Uterus (tissue), 2 donors: ENCODE results near the gene MBD3L1.

Experiments used
- POLR2A ChIP-seq, 2 donors: fragments of 450-650 bp; IDR thresholded peaks; one replicate each; pipeline ENCODE4 v1.6.1; 2016; ENCODE audit warnings: antibody characterized with exemption in 2 of 2, mild to moderate bottlenecking in 1 of 2, moderate library complexity in 1 of 2
- TF ChIP-seq, protein P1 (sequence below), 4 experiments: fragments of 200-600 bp in 2 of 4; fragments of 450-650 bp in 2 of 4; sonication (generic) in 2 of 4; IDR thresholded peaks; one replicate each; pipeline ENCODE4 v1.5.1; 2016 to 2019; ENCODE audit warnings: antibody characterized with exemption in 4 of 4, mild to moderate bottlenecking in 2 of 4, moderate library complexity in 1 of 4

DNA sequence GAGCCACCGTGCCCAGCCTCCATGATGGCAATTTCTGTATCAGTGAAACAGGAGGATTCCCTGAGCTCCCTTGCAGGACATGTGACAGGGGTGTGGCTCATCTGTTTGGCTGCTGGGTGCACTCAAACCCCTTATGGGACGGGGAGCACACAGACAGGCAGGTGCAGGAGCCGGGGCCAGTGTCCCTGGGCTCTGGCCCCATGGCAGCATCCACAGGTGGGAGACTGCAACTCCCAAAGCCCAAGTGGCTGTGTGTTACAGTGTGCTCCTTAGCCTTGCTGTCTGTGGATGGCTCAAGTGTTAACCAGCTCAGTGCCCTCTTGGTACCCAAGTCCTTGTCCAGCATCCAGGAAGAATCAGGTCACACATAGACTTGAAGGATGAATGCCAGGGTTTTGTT is 14.6 kb downstream of the MBD3L1 start:
- TF ChIP-seq, protein P1, sequence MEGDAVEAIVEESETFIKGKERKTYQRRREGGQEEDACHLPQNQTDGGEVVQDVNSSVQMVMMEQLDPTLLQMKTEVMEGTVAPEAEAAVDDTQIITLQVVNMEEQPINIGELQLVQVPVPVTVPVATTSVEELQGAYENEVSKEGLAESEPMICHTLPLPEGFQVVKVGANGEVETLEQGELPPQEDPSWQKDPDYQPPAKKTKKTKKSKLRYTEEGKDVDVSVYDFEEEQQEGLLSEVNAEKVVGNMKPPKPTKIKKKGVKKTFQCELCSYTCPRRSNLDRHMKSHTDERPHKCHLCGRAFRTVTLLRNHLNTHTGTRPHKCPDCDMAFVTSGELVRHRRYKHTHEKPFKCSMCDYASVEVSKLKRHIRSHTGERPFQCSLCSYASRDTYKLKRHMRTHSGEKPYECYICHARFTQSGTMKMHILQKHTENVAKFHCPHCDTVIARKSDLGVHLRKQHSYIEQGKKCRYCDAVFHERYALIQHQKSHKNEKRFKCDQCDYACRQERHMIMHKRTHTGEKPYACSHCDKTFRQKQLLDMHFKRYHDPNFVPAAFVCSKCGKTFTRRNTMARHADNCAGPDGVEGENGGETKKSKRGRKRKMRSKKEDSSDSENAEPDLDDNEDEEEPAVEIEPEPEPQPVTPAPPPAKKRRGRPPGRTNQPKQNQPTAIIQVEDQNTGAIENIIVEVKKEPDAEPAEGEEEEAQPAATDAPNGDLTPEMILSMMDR (IDR thresholded peaks at IDR 0.05) = no peak
- TF ChIP-seq POLR2A (IDR thresholded peaks at IDR 0.05) = no peak
